HTERT RPE-1 (cell line): ENCODE data around the gene CPS1.

Experiments
- in situ Hi-C: fragments of 300-500 bp; cut with MboI; formaldehyde crosslinking; loops from 4 replicates; pipeline ENCODE4 v1.14.3; 2020; ENCODE audit warnings: low sequenced_read_pairs

Gene CPS1

GRCh38 chr2:210599476-210599875 is 43.1 kb downstream of the CPS1 start:
- in situ Hi-C loops: no loop called here

DNA sequence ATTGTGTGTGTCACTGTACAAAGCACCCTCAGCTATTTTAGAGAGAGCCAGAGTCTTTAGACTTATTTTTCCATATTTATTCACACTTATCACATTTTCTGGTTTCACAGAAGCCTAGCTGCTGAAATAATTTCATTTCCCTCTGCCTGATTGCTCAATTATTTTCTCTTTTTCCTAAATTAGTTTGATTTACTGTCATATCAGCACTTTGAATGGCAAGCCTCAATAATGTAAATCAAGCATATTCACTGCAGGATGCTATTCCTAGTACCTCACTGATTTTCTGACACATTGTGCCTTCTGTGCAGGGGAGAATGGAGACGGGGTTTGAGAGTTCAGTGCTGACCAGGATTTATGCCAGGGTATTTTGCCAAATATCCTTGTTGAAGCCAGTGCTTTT is 48.3 kb downstream of the CPS1 start:
- in situ Hi-C loops: no loop called here

GRCh38 chr2:210606001-210606400 is 49.6 kb downstream of the CPS1 start:
- in situ Hi-C loops: no loop called here

DNA sequence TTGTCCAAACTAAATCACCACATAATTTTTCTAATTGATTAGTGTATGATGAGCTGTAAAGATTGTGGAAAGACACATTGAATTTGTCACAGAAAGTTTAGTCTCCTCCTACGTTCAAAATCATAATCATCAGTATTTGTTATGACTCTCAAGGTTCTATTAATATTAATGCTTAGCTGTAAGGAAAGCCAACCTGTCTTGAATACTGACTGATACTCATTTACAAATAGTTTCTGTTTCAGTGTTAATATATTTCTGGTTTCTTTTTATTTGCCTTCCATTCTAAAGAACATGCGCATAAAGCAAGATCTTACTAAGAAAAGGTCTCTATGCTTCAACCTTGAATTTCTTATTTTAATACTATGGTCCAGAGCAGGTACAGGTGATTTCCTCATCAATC is 55.1 kb downstream of the CPS1 start:
- in situ Hi-C loops: no loop called here

DNA sequence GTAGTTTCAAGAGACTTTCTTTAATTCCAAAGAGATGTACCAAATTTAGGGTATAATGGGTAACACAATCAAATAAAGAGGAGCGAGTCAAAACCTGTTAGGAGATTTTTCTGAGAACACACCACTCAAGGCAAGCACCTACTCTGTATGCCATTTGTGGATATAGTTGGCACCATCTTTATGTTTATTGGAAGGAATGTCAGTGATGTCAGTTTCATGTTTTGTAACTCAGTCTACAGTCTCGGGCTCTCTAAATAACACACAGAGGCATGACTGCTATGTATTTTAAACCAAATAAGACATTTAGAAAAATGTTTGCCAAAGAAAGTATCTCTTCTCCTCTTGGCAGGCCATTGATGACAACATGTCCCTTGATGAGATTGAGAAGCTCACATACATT is 59.7 kb downstream of the CPS1 start:
- in situ Hi-C loops: no loop called here

DNA sequence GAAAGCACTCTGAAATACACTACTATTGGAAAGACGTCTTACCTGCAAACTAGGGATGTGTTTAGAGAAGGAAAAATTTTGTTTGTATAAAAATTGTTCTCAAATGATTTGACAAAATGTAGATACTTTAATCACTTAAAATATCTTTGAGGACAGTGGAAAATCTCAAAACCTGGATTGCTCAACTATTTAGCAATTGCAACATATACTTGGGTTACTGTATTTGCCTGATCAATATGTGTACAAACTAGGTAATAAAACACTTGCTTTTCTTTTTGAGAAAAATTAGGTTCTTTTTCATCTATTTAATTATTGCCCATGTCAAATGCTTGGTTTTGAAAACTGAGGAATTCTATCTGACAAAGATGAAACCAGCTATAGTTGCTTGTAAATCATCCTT is 60.9 kb downstream of the CPS1 start:
- in situ Hi-C loops: no loop called here

- in situ Hi-C loops: no loop called here
These were observed 61.4 kb downstream of the CPS1 start for GRCh38 chr2:210617732-210618330.

- in situ Hi-C loops: no loop called here
These were observed 64.1 kb downstream of the CPS1 start for GRCh38 chr2:210620456-210620855.

GRCh38 chr2:210623506-210623905 is 67.1 kb downstream of the CPS1 start:
- in situ Hi-C loops: no loop called here

- in situ Hi-C loops: no loop called here
These were observed 70.5 kb downstream of the CPS1 start for GRCh38 chr2:210626849-210627248.

- in situ Hi-C loops: no loop called here
These were observed 74.6 kb downstream of the CPS1 start for GRCh38 chr2:210630873-210631560.

GRCh38 chr2:210633699-210634098 is 77.3 kb downstream of the CPS1 start:
- in situ Hi-C loops: no loop called here

DNA sequence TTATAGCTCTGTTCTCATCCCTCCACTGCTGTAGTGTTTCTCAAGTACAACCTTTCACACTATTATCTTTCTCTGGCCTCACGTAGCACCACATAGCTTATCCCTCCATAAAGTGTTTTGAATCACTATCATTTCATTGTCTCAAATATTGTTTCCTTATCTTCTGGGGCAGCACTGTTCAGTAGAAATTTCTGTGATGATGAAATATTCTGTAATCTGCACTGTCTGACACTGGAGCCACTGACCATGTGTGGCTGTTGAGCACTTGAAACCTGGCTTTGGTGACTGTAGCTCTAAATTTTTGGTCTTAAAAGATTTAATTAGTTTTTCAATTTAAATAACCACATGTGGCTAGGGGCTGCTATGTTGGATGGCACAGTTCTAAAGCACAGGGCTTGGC is 78.9 kb downstream of the CPS1 start:
- in situ Hi-C loops: no loop called here

DNA sequence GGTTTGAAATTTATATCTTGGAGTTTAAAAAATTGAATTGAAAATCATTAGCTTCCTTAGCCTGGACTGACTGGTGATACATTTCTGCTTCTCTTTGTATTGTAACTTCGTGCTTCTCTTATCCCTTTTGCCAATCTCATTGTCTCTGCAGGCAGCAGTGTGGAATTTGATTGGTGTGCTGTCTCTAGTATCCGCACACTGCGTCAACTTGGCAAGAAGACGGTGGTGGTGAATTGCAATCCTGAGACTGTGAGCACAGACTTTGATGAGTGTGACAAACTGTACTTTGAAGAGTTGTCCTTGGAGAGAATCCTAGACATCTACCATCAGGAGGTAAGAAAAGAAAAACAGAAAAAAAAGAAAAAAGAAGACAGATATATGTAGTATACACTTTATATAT is 85.9 kb downstream of the CPS1 start:
- in situ Hi-C loops: no loop called here

- in situ Hi-C loops: no loop called here
These were observed 90.8 kb downstream of the CPS1 start for GRCh38 chr2:210647151-210647550.

DNA sequence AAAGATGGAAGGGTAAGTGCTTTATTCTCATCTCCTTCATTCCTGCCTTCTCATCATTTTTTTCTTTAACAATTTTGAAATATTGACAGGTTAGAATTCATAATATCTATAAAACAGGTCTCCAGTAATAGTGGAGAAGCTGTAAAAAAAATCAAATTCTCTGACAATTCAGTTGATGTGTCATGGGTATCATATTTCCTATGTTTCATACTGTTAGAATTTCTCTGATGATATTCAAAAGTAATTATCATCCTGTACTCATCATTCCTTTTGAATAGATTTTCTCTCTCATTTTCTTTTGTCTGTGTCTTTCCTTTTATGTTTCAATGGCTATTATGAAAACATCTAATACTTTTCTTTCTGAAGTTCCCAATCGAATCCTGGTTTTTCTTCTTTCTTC is 97.7 kb downstream of the CPS1 start:
- in situ Hi-C loops: no loop called here

DNA sequence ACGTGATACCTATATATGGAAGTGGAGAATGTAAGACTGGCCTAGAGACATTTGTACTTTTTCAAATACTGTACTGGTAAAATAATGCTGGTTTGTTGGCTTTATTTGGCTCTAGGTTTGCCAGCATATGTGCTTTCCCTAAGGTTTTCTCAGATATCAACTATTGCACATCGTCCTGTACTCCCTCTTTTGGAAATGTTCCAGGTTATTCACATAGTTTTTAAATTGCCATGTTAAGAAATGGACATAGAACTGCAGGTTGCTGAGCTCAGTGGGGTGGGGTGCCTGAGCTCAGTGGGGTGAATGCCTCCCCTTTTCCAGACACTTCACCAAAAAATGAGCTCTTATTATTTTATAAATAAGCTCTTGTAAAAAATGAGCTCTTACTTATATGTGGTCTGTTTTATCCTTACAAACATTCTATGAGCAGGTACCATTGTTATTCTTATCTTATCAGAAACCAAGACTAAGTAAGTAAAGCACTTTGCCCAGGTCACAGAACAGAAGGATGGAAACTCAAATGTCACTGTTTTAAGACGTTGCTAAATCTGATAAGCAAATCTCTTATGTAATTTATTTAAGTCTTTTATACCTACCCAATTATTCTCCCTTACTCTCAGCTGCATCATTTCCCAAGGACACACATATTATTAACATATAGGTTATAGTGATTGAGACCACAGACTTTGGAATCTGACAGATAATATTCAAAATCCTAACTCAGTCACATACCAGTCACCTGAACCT is 99.0 kb downstream of the CPS1 start:
- in situ Hi-C loops: no loop called here

GRCh38 chr2:210657874-210658273 is 101.5 kb downstream of the CPS1 start:
- in situ Hi-C loops: no loop called here

DNA sequence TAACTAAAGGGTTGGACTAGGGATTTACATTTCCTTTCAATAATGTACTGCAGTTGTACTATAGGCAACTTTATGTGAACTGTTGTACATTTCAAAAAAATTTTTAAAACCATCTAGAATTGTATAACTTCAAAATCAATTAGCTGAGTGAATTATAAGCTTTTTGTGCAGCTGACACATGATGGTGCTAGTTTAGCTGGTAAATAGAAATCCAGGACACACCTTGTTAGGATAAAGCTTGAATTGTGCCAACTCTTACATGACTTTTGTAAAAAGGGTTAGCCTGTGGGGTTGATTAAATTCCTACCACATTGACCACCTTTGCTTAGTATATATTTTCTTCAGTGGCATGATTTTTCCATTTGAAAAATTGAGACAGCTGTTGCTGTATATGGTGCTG is 104.4 kb downstream of the CPS1 start:
- in situ Hi-C loops: no loop called here

DNA sequence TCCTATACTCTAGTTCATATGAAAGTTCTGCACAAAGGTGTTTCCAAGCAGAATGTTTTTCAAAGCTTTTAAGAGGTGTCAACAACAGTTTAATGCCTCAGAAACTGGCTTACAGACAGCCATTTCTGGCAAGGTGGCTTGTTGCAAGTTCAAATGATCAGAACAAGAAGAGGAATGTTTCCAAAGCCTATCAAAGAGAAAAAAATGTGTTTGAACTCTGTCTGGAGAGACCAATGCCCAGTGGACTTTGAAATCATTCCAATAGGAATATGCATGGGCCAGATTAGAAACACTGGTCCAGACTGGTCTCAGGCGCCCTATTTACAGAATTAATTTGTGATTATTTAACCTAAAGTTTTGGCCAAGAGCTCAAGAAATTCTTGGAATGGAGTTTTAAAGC is 106.2 kb downstream of the CPS1 start:
- in situ Hi-C loops: no loop called here

GRCh38 chr2:210663631-210664089 is 107.3 kb downstream of the CPS1 start:
- in situ Hi-C loops: no loop called here

GRCh38 chr2:210667711-210668110 is 111.3 kb downstream of the CPS1 start:
- in situ Hi-C loops: no loop called here
